Astrocyte (in vitro differentiated cells and primary cell): Measurements from ENCODE around the gene DIP2C. TPM values are rescaled to one million over a fixed set of nuclear protein-coding genes. Genes with fewer than 3 reads are reported as not detected.
A peak's percentile ranks its signal among the peaks of the same experiment; 100 is the strongest.

Experiments
- DNase-seq: peaks from one replicate; pipeline ENCODE4 v3.0.0-alpha.2; 2010; ENCODE audit warnings: low read depth
- FAIRE-seq: peaks from 2 replicates; lab custom pipeline; 2011; peaks lifted over from hg19 to GRCh38; lab: Jason Lieb, UNC
- H2AFZ ChIP-seq: 2 replicates; pipeline ENCODE4 v1.6.0; 2012; ENCODE audit warnings: low read depth, low read length, inconsistent platforms
- H3K27ac ChIP-seq: 2 replicates; pipeline ENCODE4 v1.5.1; 2011; ENCODE audit warnings: low read depth, low read length, inconsistent platforms
- H3K27me3 ChIP-seq: 2 replicates; pipeline ENCODE4 v1.6.0; 2011; ENCODE audit warnings: low read length, inconsistent platforms; ENCODE audit not compliant: insufficient read depth
- H3K36me3 ChIP-seq: 2 replicates; pipeline ENCODE4 v1.5.1; 2011; ENCODE audit warnings: low read length, inconsistent platforms; ENCODE audit not compliant: insufficient read depth
- H3K4me1 ChIP-seq: 2 replicates; pipeline ENCODE4 v1.5.1; 2011; ENCODE audit warnings: low read length, inconsistent platforms; ENCODE audit not compliant: insufficient read depth
- H3K4me2 ChIP-seq: 2 replicates; pipeline ENCODE4 v1.6.0; 2012; ENCODE audit warnings: low read length, inconsistent platforms
- H3K4me3 ChIP-seq: 2 replicates; pipeline ENCODE4 v1.5.1; 2011; ENCODE audit warnings: low read depth, mild to moderate bottlenecking, low read length, inconsistent platforms; ENCODE audit not compliant: insufficient read depth
- H3K79me2 ChIP-seq: 2 replicates; pipeline ENCODE4 v1.6.0; 2012; ENCODE audit warnings: mild to moderate bottlenecking, low read length, inconsistent platforms; ENCODE audit not compliant: insufficient read depth
- H3K9ac ChIP-seq: 2 replicates; pipeline ENCODE4 v1.6.0; 2012; ENCODE audit warnings: mild to moderate bottlenecking, low read length, inconsistent platforms
- H3K9me3 ChIP-seq: 2 replicates; pipeline ENCODE4 v1.5.1; 2012; ENCODE audit warnings: low read depth, mild to moderate bottlenecking, low read length, inconsistent platforms; ENCODE audit not compliant: insufficient read depth
- H4K20me1 ChIP-seq: 2 replicates; pipeline ENCODE4 v1.6.0; 2012; ENCODE audit warnings: low read length, inconsistent platforms; ENCODE audit not compliant: insufficient read depth
- H3K27ac Mint-ChIP-seq: one replicate; pipeline ENCODE4 v1.8.0; 2021; ENCODE audit warnings: mild to moderate bottlenecking, mixed read lengths; ENCODE audit not compliant: unreplicated experiment
- H3K27me3 Mint-ChIP-seq: one replicate; pipeline ENCODE4 v1.8.0; 2021; ENCODE audit warnings: low read depth, mixed read lengths; ENCODE audit not compliant: unreplicated experiment
- H3K36me3 Mint-ChIP-seq: one replicate; pipeline ENCODE4 v1.8.0; 2021; ENCODE audit warnings: low read depth, mixed read lengths; ENCODE audit not compliant: unreplicated experiment
- H3K4me1 Mint-ChIP-seq: one replicate; pipeline ENCODE4 v1.8.0; 2021; ENCODE audit warnings: low read depth, mixed read lengths; ENCODE audit not compliant: unreplicated experiment
- H3K4me3 Mint-ChIP-seq: one replicate; pipeline ENCODE4 v1.8.0; 2021; ENCODE audit warnings: mild to moderate bottlenecking, moderate library complexity, mixed read lengths; ENCODE audit not compliant: unreplicated experiment
- H3K9me3 Mint-ChIP-seq: one replicate; pipeline ENCODE4 v1.8.0; 2021; ENCODE audit warnings: mild to moderate bottlenecking, mixed read lengths; ENCODE audit not compliant: unreplicated experiment
- CTCF ChIP-seq: IDR thresholded peaks from 2 replicates; pipeline ENCODE4 v1.5.1; 2011; ENCODE audit warnings: low read depth, mild to moderate bottlenecking, inconsistent platforms, low read length, moderate library complexity; ENCODE audit not compliant: insufficient read depth
- EZH2 ChIP-seq: IDR thresholded peaks from 2 replicates; pipeline ENCODE4 v1.6.1; 2012; ENCODE audit warnings: mild to moderate bottlenecking, low read length, inconsistent platforms; ENCODE audit not compliant: insufficient read depth
- total RNA-seq: library from RNA; stranded (reverse); gene quantifications from 2 replicates; pipeline ENCODE4 v1.2.1, GENCODE V29; 2021

Gene DIP2C
- total RNA-seq, 1 donor from 2014 or later = 27.3 TPM

- H2AFZ ChIP-seq = no peak overlapping the region
- Mint-ChIP-seq H3K36me3 (peaks cover 3% of the 10 kb centered on the region), H3K27me3 (no peaks in the 10 kb centered on the region), H3K27ac (no peak overlapping the region), H3K4me1 (peaks cover 49% of the 10 kb centered on the region), H3K4me3 (no peak overlapping the region), H3K9me3 (no peaks in the 10 kb centered on the region)
- H3K4me2 ChIP-seq = no peak overlapping the region
- H4K20me1 ChIP-seq = peaks cover 90% of the 10 kb centered on the region
- H3K9me3 ChIP-seq = no peaks in the 10 kb centered on the region
- H3K4me1 ChIP-seq = peaks cover 6% of the 10 kb centered on the region
- H3K79me2 ChIP-seq = peaks cover 85% of the 10 kb centered on the region
- no peaks in the 10 kb centered on the region for H3K36me3 ChIP-seq
- no peak overlapping the region for H3K9ac ChIP-seq
- no peaks in the 10 kb centered on the region for H3K27me3 ChIP-seq
- FAIRE-seq = no peak
- no peak overlapping the region for H3K27ac ChIP-seq
- TF ChIP-seq EZH2 = no peak
- no peak for TF ChIP-seq CTCF
- DNase-seq = no peak
- no peak overlapping the region for H3K4me3 ChIP-seq
Observed at GRCh38 chr10:557792-558328, 131.6 kb downstream of the DIP2C start.

GRCh38 chr10:556971-557637, 132.4 kb downstream of the DIP2C start:
- H3K4me3 Mint-ChIP-seq = no peak overlapping the region
- peaks cover 49% of the 10 kb centered on the region for H3K4me1 Mint-ChIP-seq
- no peak overlapping the region for H3K27ac ChIP-seq
- H3K4me3 ChIP-seq = no peak overlapping the region
- no peaks in the 10 kb centered on the region for H3K9me3 ChIP-seq
- peaks cover 6% of the 10 kb centered on the region for H3K4me1 ChIP-seq
- H3K27ac Mint-ChIP-seq = peak overlapping the region; percentile 86
- peaks cover 85% of the 10 kb centered on the region for H3K79me2 ChIP-seq
- no peaks in the 10 kb centered on the region for H3K27me3 Mint-ChIP-seq
- H3K36me3 Mint-ChIP-seq = peaks cover 3% of the 10 kb centered on the region
- H3K9me3 Mint-ChIP-seq = no peaks in the 10 kb centered on the region
- TF ChIP-seq CTCF (no peak), EZH2 (no peak)
- no peak overlapping the region for H3K9ac ChIP-seq
- H3K27me3 ChIP-seq = no peaks in the 10 kb centered on the region
- no peak overlapping the region for H2AFZ ChIP-seq
- no peaks in the 10 kb centered on the region for H3K36me3 ChIP-seq
- FAIRE-seq = no peak
- no peak for DNase-seq
- H4K20me1 ChIP-seq = peaks cover 87% of the 10 kb centered on the region
- H3K4me2 ChIP-seq = no peak overlapping the region

- peaks cover 40% of the 10 kb centered on the region for H3K4me1 Mint-ChIP-seq
- no peak overlapping the region for H3K27ac Mint-ChIP-seq
- H3K27me3 Mint-ChIP-seq = no peaks in the 10 kb centered on the region
- no peaks in the 10 kb centered on the region for H3K9me3 Mint-ChIP-seq
- Histone ChIP-seq H3K9ac (no peak overlapping the region), H3K36me3 (no peaks in the 10 kb centered on the region), H3K4me3 (no peak overlapping the region), H4K20me1 (peaks cover 87% of the 10 kb centered on the region), H3K27ac (no peak overlapping the region), H3K79me2 (peaks cover 85% of the 10 kb centered on the region), H2AFZ (no peak overlapping the region), H3K4me2 (no peak overlapping the region), H3K27me3 (no peaks in the 10 kb centered on the region), H3K9me3 (no peaks in the 10 kb centered on the region), H3K4me1 (peaks cover 6% of the 10 kb centered on the region)
- no peak for FAIRE-seq
- no peak for DNase-seq
- peaks cover 3% of the 10 kb centered on the region for H3K36me3 Mint-ChIP-seq
- no peak for TF ChIP-seq CTCF
- TF ChIP-seq EZH2 = no peak
- no peak overlapping the region for H3K4me3 Mint-ChIP-seq
Observed at GRCh38 chr10:555682-556350, 133.7 kb downstream of the DIP2C start.
